ENCODE data around the gene DIABLO. TPM values are rescaled to one million over a fixed set of nuclear protein-coding genes. Genes with fewer than 3 reads are reported as not detected.
A peak's percentile ranks its signal among the peaks of the same experiment; 100 is the strongest.

Gene DIABLO
- total RNA-seq, 2 experiments from 2014 or later, result 50.5 to 55.2 TPM

DNA sequence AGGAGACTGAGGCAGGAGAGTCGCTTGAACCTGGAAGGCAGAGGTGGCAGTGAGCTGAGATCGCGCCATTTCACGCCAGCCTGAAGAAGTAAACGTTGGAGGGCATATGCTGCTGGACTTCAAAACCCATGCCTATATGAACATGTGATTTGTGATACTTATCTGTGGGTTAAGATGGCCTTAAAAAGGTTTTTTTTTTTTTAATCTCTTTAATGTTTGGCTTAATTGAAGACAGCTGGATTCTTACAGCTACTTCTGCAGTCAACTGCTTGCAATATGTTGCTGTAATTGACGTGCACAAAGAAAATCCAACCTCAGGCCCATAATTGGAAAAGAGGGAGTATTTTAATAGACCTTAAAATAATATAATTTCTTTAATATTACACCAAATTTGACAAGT is 23.8 kb downstream of the DIABLO start:
- ATAC-seq (no peak), DNase-seq (no peak)
- no peak overlapping the region for H3K27ac Mint-ChIP-seq
- intact Hi-C loops (cut with micrococcal nuclease), result no loop called here
- no peak overlapping the region for H3K4me3 Mint-ChIP-seq
- ChIA-PET POLR2A (interaction anchor here (0.6 kb wide), 1 partner anchor 50 kb away, joined by 3 read pairs; no protein-coding TSS in a partner anchor), CTCF (interaction anchor here (1.2 kb wide), 1 partner anchor 147 kb away, joined by 5 read pairs; no protein-coding TSS in a partner anchor)
- peaks cover 21% of the 10 kb centered on the region for H3K27me3 Mint-ChIP-seq
- no peak for TF ChIP-seq CTCF (IDR thresholded peaks at IDR 0.05)
- no peaks in the 10 kb centered on the region for H3K9me3 Mint-ChIP-seq
- H3K36me3 Mint-ChIP-seq (ENCODE audit: low read depth), result peaks cover 4% of the 10 kb centered on the region
- peaks cover 18% of the 10 kb centered on the region for H3K4me1 Mint-ChIP-seq (ENCODE audit: low read depth)

DNA sequence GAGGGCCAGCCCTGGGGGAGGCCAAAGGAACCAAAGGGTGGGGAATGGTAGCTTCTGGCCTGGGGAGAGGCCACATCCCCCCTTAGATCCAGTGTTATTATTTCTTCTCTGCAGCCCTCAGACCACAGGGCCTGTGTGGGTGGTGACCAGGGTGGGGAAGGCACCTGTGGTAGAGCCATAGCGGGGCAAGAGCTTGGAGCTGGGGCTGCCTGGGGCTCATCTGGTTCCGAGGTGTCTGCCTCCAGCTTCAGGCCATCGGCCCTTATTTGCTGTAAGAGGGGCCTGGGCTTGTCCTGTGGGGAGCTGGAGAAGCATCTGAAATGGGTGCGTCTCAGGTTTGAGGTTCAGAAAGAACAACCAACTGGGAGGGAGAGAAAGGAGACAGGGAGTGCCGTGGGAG is 24.5 kb downstream of the DIABLO start:
- Mint-ChIP-seq H3K4me3 (no peak overlapping the region), H3K27ac (no peak overlapping the region), H3K9me3 (no peaks in the 10 kb centered on the region), H3K4me1 (ENCODE audit: low read depth) (peaks cover 18% of the 10 kb centered on the region), H3K27me3 (peaks cover 24% of the 10 kb centered on the region), H3K36me3 (ENCODE audit: low read depth) (peaks cover under 1% of the 10 kb centered on the region)
- no peak for DNase-seq
- no peak for TF ChIP-seq CTCF (IDR thresholded peaks at IDR 0.05)
- ATAC-seq, result no peak
- POLR2A ChIA-PET, result interaction anchor here (0.6 kb wide), 1 partner anchor 50 kb away, joined by 3 read pairs; no protein-coding TSS in a partner anchor
- intact Hi-C loops (cut with micrococcal nuclease), result no loop called here
- CTCF ChIA-PET, result interaction anchor here (1.2 kb wide), 1 partner anchor 147 kb away, joined by 5 read pairs; no protein-coding TSS in a partner anchor

DNA sequence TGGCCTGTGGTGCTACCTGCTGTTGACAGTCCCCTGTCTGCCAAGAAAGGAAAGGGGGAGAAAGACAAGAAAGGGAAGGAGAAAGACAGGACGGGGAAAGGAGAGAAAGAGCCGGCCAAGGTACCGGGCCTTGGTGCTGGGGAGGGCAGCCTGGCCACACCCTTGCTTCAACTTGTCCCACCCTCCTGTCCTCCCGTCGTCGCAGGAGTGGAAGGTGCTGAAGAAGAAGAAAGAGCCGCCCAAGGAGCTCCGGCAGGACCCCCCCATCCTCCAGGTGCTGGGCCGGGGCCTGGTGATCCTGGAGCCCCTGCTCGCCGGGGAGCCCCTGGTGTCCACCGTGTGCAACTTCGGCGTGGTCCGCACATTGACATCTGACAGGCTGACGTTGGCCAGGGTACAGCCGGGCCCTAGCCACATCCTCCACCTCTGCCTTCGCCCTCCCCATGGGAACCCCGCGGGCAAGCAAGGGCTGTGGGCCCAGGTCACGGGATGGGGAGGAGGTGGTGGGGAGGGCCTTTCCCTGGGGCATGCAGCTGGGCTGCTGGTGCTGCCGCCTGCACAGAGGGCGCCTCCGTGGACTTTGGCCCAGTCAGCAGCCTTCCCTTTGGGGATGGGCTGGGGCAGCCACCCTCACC is 25.2 kb downstream of the DIABLO start:
- no peak overlapping the region for H3K4me3 Mint-ChIP-seq
- TF ChIP-seq CTCF (IDR thresholded peaks at IDR 0.05), result no peak
- DNase-seq (no peak), ATAC-seq (no peak)
- no peaks in the 10 kb centered on the region for H3K36me3 Mint-ChIP-seq (ENCODE audit: low read depth)
- ChIA-PET CTCF (no interaction called here), POLR2A (no interaction called here)
- H3K27ac Mint-ChIP-seq, result no peak overlapping the region
- peaks cover 24% of the 10 kb centered on the region for H3K27me3 Mint-ChIP-seq
- H3K9me3 Mint-ChIP-seq, result no peaks in the 10 kb centered on the region
- peaks cover 18% of the 10 kb centered on the region for H3K4me1 Mint-ChIP-seq (ENCODE audit: low read depth)
- intact Hi-C loops (cut with micrococcal nuclease), result no loop called here

GRCh38 chr12:122199484-122200355 is 26.1 kb downstream of the DIABLO start:
- DNase-seq (no peak), ATAC-seq (no peak)
- intact Hi-C loops (cut with micrococcal nuclease), result loop anchor here (10.0 kb wide), 1 partner anchor 145 kb away; no protein-coding TSS in a partner anchor
- H3K9me3 Mint-ChIP-seq, result no peaks in the 10 kb centered on the region
- peaks cover 17% of the 10 kb centered on the region for H3K27me3 Mint-ChIP-seq
- ChIA-PET POLR2A (no interaction called here), CTCF (no interaction called here)
- no peak overlapping the region for H3K4me3 Mint-ChIP-seq
- TF ChIP-seq CTCF (IDR thresholded peaks at IDR 0.05), result no peak
- H3K36me3 Mint-ChIP-seq (ENCODE audit: low read depth), result no peaks in the 10 kb centered on the region
- H3K4me1 Mint-ChIP-seq (ENCODE audit: low read depth), result peaks cover 14% of the 10 kb centered on the region
- no peak overlapping the region for H3K27ac Mint-ChIP-seq

DNA sequence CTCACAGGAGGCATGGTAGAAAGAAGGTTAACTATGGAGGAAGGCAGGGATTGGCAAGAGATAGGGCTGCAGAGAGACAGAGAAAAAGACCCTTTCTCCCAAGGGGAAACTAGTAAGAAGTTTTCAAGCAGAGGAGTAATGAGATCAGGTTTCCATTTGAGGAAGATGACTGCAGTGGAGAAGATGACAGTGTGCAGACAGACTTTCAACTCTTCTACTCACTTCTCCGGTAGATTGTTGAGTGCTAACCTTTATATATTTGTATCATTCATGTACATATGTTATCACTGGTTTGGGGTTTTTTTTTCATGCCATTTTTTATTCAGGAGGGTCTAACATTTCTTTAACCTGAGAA is 28.3 kb downstream of the DIABLO start:
- ChIA-PET CTCF (no interaction called here), POLR2A (no interaction called here)
- Mint-ChIP-seq H3K4me3 (no peak overlapping the region), H3K27me3 (peaks cover 13% of the 10 kb centered on the region), H3K9me3 (no peaks in the 10 kb centered on the region), H3K4me1 (ENCODE audit: low read depth) (peaks cover 7% of the 10 kb centered on the region), H3K27ac (peak overlapping the region; percentile 77), H3K36me3 (ENCODE audit: low read depth) (no peaks in the 10 kb centered on the region)
- no peak for DNase-seq
- TF ChIP-seq CTCF (IDR thresholded peaks at IDR 0.05), result no peak
- intact Hi-C loops (cut with micrococcal nuclease), result loop anchor here (10.0 kb wide), 1 partner anchor 143 kb away; no protein-coding TSS in a partner anchor
- peak; percentile 38 for ATAC-seq
